ENCODE results near the gene ALDH1B1. TPM values are rescaled to one million over a fixed set of nuclear protein-coding genes. Genes with fewer than 3 reads are reported as not detected.

Gene ALDH1B1
- total RNA-seq, 1 donor from 2014 or later: 21.0 TPM

Other genes starting within 250 kb of the ALDH1B1 start
- 0.30 TPM for gene IGFBPL1, start 31.8 kb downstream of the ALDH1B1 start, total RNA-seq
- 3.0 TPM for gene ANKRD18A, start 227.9 kb downstream of the ALDH1B1 start, total RNA-seq

All from cardiac septum (tissue), 1 donor.